T-helper 1 cell (primary cell): Measurements from ENCODE around the gene HDHD5.

Experiments
- DNase-seq, 5 donors: peaks; one replicate each; pipeline ENCODE4 v3.0.0-alpha.2; 2012 to 2020

HDHD5 gene

DNA sequence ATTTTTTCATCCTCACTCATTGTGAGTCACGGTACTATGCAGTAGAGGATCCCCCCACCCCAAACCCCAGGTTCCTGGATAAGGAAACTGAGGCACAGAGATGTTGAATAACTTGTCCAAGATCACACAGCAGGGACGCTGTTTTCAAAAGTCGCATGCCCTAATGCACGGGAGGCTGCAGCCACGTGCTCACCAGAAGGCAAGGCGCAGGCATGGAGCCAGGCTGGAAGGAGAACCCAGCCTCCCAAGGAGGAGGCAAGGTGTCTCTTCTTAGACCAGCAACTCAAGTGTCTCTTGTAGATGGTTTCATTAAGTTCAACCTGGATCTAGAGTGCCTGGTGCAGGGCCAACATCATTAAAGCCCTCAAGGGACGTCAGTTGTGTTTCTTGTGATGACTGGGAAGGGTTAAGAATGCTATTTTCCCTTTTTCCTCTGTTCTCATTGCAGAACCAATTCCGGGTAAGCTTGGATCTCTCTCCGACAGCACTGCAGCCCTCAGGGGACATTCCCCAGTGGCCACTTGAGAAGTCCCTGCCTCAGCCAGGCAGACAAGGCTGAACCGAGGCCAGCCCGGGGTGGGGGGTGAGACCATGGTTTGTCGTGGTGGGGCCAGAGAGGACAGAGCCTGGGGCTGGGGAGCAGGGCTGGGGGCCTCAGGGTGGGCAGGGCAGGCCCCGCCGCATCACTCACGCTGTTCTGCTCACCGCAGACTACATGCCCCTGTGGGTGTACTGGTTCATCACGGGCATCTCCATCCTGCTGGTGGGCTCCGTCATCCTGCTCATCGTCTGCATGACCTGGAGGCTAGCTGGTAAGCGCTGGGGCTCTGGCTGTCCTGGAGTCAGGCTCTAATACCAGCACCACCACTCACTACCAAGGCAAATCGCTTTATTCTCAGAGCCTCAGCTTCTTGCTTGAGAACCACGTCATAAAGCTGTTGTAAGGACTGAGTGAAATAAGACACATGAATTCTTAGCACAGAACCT is 53.6 kb downstream of the HDHD5 start:
- DNase-seq: no peak

- DNase-seq: no peak
Measured at GRCh38 chr22:17104336-17104935, 54.6 kb downstream of the HDHD5 start.

DNA sequence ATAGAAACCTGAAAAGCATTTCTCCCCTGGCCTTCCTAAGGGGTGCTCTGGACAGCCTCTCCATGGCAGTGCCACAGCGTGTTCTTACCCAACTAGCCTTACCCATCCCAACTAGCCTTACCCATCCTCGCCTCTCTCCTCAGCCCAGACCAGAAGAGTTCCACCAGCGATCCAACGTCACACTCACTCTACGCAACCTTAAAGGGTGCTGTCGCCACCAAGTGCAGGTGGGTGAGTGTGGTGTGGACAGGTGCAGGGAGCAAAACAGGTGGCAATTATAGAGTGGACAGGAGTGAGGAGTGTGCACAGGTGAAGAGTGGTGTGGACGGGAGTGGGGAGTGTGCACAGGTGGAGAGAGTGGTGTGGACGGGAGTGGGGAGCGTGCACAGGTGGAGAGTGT is 55.7 kb downstream of the HDHD5 start:
- DNase-seq: no peak

- no peak for DNase-seq
Measured at GRCh38 chr22:17102297-17102667, 56.8 kb downstream of the HDHD5 start.

DNA sequence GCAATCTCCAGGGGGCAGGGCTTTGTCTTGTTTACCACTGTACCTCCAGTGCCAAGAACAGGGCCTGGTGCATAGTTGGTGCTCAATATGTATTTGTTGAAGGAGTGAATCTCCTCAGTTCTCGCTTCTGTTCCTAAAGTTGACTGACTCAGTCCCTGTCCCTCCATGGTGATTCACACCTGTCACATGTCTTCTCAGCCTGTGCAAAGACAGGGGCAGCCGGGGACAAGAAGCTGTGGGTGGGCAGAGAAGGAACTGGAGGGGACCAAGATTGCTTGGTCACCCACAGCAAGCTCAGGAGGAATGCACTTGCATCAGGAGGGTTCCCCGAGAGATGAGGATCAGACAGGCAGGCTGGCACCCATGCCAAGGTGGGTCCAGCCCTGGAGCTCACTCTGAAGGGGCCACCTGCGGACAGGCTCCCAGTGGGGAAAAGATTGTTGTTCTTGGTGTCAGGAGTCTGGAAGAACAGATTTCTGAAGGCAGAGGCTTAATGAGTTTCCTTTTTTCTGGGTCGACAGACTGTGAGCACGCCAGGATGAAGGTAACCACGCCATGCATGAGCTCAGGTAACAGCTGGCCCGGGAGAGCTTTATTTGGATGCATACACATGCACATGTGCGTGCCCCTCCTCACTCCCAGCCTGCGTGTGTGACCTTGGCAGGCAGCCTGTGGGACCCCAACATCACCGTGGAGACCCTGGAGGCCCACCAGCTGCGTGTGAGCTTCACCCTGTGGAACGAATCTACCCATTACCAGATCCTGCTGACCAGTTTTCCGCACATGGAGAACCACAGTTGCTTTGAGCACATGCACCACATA is 57.4 kb downstream of the HDHD5 start:
- DNase-seq: no peak

- DNase-seq: no peak
Measured at GRCh38 chr22:17100621-17101020, 58.5 kb downstream of the HDHD5 start.

GRCh38 chr22:17098379-17098819 is 60.7 kb downstream of the HDHD5 start:
- DNase-seq: peak in 1 of 5 donors; percentile 82

- no peak for DNase-seq
Measured at GRCh38 chr22:17097701-17098100, 61.4 kb downstream of the HDHD5 start.

- no peak for DNase-seq
Measured at GRCh38 chr22:17097062-17097461, 62.0 kb downstream of the HDHD5 start.

- DNase-seq: no peak
Measured at GRCh38 chr22:17096071-17096470, 63.0 kb downstream of the HDHD5 start.

DNA sequence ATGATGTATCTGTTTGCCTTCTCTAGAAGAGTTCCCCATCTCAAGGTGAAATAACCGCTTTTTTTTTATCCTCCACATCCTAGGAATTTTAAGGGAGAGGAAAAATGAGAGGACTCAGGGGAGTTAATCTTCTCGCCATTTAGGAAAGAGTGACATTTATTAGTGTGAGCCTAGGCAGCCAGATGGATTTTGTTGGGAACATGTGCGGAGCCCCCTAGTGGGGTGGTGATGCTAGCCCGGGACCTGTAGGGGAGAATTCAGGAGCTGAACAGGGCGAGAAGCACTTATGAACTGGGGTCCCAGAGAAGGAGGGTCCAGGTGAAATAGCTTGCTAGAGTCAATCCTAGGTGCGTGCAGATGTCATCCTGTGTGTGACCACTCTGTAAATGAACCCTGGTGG is 63.5 kb downstream of the HDHD5 start:
- no peak for DNase-seq

DNA sequence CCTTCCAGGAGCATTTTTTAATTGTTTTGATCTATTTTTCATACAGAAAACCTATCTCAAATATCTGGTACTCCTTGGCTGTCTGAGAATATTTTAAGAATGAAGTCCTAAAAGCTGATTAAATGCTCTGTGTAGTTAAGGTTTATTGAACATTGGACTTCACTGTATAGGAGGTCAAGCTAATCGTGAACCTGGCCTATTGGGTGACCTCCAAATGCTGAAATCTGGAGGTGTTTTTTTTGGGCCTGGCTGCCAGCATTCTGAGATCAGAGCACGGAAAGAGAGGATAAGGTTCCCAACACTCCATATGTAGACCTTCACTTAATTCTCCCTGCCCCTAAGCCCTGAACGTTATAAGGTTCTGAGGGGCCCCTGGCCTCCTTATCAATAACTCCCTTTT is 66.0 kb downstream of the HDHD5 start:
- no peak for DNase-seq

DNA sequence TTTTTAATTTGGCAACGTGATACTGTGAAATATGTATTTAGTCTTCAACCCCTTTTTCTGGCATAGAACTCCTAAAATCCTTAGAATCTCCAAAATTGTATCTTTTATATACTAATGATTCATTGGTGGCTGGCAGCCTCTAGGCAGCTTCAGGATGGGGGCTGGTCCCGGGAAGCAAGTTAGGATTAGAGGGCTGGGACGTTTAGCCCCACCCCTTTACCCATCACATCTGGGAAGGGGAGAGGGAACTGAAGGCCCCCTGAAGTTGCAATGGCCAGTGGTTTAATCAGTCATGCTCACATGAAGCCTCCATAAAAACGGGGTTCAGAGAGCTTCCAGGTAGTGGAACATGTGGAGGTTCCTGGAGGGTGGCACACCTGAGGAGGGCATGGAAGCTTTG is 67.2 kb downstream of the HDHD5 start:
- no peak for DNase-seq

GRCh38 chr22:17090550-17090949 is 68.5 kb downstream of the HDHD5 start:
- no peak for DNase-seq
